Hematopoietic multipotent progenitor cell (in vitro differentiated cells): ENCODE results near the gene PPIE. TPM values are rescaled to one million over a fixed set of nuclear protein-coding genes. Genes with fewer than 3 reads are reported as not detected.

Source experiments
- DNase-seq, 3 donors: peaks; one replicate each; pipeline ENCODE4 v3.0.0-alpha.2; 2011 to 2015; ENCODE audit warnings: low read depth in 2 of 3, low spot score in 2 of 3
- total RNA-seq: library from RNA; depleted of rRNA; stranded (reverse); fragments of >200 nt; gene quantifications from one replicate; pipeline ENCODE4 v1.2.3, GENCODE V29; 2012

PPIE gene
- total RNA-seq, 1 donor, result 29.9 TPM

GRCh38 chr1:39720094-39720999 lies 18.3 kb upstream of the PPIE start:
- DNase-seq, result peak; percentile 44 to 85 (median 60)

GRCh38 chr1:39721664-39722063 lies 17.0 kb upstream of the PPIE start:
- no peak for DNase-seq

GRCh38 chr1:39722495-39722894 lies 16.2 kb upstream of the PPIE start:
- DNase-seq, result no peak

GRCh38 chr1:39726600-39726999 lies 12.1 kb upstream of the PPIE start:
- no peak for DNase-seq

- no peak for DNase-seq
Observed at GRCh38 chr1:39727221-39727931, 11.3 kb upstream of the PPIE start.

- no peak for DNase-seq
Observed at GRCh38 chr1:39727932-39728317, 10.8 kb upstream of the PPIE start.

GRCh38 chr1:39729030-39729429 lies 9.7 kb upstream of the PPIE start:
- DNase-seq, result no peak

GRCh38 chr1:39729842-39730241 lies 8.8 kb upstream of the PPIE start:
- DNase-seq, result no peak

GRCh38 chr1:39732730-39733129 lies 6.0 kb upstream of the PPIE start:
- DNase-seq, result no peak

GRCh38 chr1:39733161-39733560 lies 5.5 kb upstream of the PPIE start:
- DNase-seq, result no peak

GRCh38 chr1:39735731-39736130 lies 3.0 kb upstream of the PPIE start:
- no peak for DNase-seq

GRCh38 chr1:39737546-39738169 lies 1.0 kb upstream of the PPIE start:
- DNase-seq, result no peak

- DNase-seq, result no peak
Observed at GRCh38 chr1:39745016-39745670, 6.5 kb downstream of the PPIE start.

GRCh38 chr1:39751595-39751994 lies 12.9 kb downstream of the PPIE start:
- DNase-seq, result no peak

- no peak for DNase-seq
Observed at GRCh38 chr1:39752703-39753102, 14.0 kb downstream of the PPIE start.

- DNase-seq, result no peak
Observed at GRCh38 chr1:39753132-39754025, 14.7 kb downstream of the PPIE start.

- no peak for DNase-seq
Observed at GRCh38 chr1:39754026-39754570, 15.4 kb downstream of the PPIE start.

- DNase-seq, result no peak
Observed at GRCh38 chr1:39754906-39755504, 16.3 kb downstream of the PPIE start.

GRCh38 chr1:39755965-39756659 lies 17.4 kb downstream of the PPIE start:
- no peak for DNase-seq
